ENCODE results near the gene PAPPA. TPM values are rescaled to one million over a fixed set of nuclear protein-coding genes. Genes with fewer than 3 reads are reported as not detected.

PAPPA gene
- 1.1 TPM for total RNA-seq
- long read RNA-seq, partial matches to known transcripts = 1 of 1 reads
- long read RNA-seq, other reads (novel, unspliced or antisense) = 0 of 1 reads

- no peak for ATAC-seq
- DNase-seq (ENCODE audit: missing footprints) = peak; percentile 67
- intact Hi-C loops (cut with DNase I) = loop anchor here (5.0 kb wide), 3 partner anchors 272 to 508 kb away; no protein-coding TSS in a partner anchor
Measured at GRCh38 chr9:116153765-116154333, at the start of gene PAPPA. Gene PAPPA, plus strand, starts transcription at chr9:116153791. Its CDS starts 382 bp downstream, at chr9:116154173.

- intact Hi-C loops (cut with DNase I) = no loop called here
- DNase-seq (ENCODE audit: missing footprints) (no peak), ATAC-seq (no peak)
Measured at GRCh38 chr9:116103976-116104820, 49.4 kb upstream of the PAPPA start.

GRCh38 chr9:116112236-116112635 is 41.4 kb upstream of the PAPPA start:
- ATAC-seq (no peak), DNase-seq (ENCODE audit: missing footprints) (no peak)
- intact Hi-C loops (cut with DNase I) = loop anchor here (5.0 kb wide), 1 partner anchor 230 kb away; no protein-coding TSS in a partner anchor

GRCh38 chr9:116115761-116116353 is 37.7 kb upstream of the PAPPA start:
- DNase-seq (ENCODE audit: missing footprints) (no peak), ATAC-seq (no peak)
- intact Hi-C loops (cut with DNase I) = no loop called here

GRCh38 chr9:116116393-116116792 is 37.2 kb upstream of the PAPPA start:
- ATAC-seq (no peak), DNase-seq (ENCODE audit: missing footprints) (no peak)
- intact Hi-C loops (cut with DNase I) = no loop called here

- ATAC-seq (no peak), DNase-seq (ENCODE audit: missing footprints) (no peak)
- intact Hi-C loops (cut with DNase I) = no loop called here
Measured at GRCh38 chr9:116123171-116123570, 30.4 kb upstream of the PAPPA start.

- DNase-seq (ENCODE audit: missing footprints) (no peak), ATAC-seq (no peak)
- intact Hi-C loops (cut with DNase I) = no loop called here
Measured at GRCh38 chr9:116124472-116125040, 29.0 kb upstream of the PAPPA start.

GRCh38 chr9:116133163-116133562 is 20.4 kb upstream of the PAPPA start:
- intact Hi-C loops (cut with DNase I) = no loop called here
- no peak for DNase-seq (ENCODE audit: missing footprints)
- no peak for ATAC-seq

- DNase-seq (ENCODE audit: missing footprints) (no peak), ATAC-seq (no peak)
- intact Hi-C loops (cut with DNase I) = no loop called here
Measured at GRCh38 chr9:116134975-116135374, 18.6 kb upstream of the PAPPA start.

- ATAC-seq = no peak
- intact Hi-C loops (cut with DNase I) = no loop called here
- DNase-seq (ENCODE audit: missing footprints) = no peak
Measured at GRCh38 chr9:116137010-116137409, 16.6 kb upstream of the PAPPA start.

GRCh38 chr9:116137581-116137980 is 16.0 kb upstream of the PAPPA start:
- DNase-seq (ENCODE audit: missing footprints) (no peak), ATAC-seq (no peak)
- intact Hi-C loops (cut with DNase I) = no loop called here

- intact Hi-C loops (cut with DNase I) = no loop called here
- peak; percentile 66 for DNase-seq (ENCODE audit: missing footprints)
- no peak for ATAC-seq
Measured at GRCh38 chr9:116141864-116142561, 11.6 kb upstream of the PAPPA start.

GRCh38 chr9:116142706-116143492 is 10.7 kb upstream of the PAPPA start:
- intact Hi-C loops (cut with DNase I) = no loop called here
- no peak for ATAC-seq

GRCh38 chr9:116144038-116144437 is 9.6 kb upstream of the PAPPA start:
- no peak for ATAC-seq
- intact Hi-C loops (cut with DNase I) = no loop called here
- no peak for DNase-seq (ENCODE audit: missing footprints)

More at GRCh38 chr9:116142706-116143492, 10.7 kb upstream of the PAPPA start:
- DNase-seq (ENCODE audit: missing footprints) = no peak

- no peak for DNase-seq (ENCODE audit: missing footprints)
- no peak for ATAC-seq
Measured at GRCh38 chr9:116144555-116144954, 9.0 kb upstream of the PAPPA start.

GRCh38 chr9:116145036-116145435 is 8.6 kb upstream of the PAPPA start:
- ATAC-seq (no peak), DNase-seq (ENCODE audit: missing footprints) (no peak)
- intact Hi-C loops (cut with DNase I) = no loop called here

More at GRCh38 chr9:116144555-116144954, 9.0 kb upstream of the PAPPA start:
- intact Hi-C loops (cut with DNase I) = no loop called here

GRCh38 chr9:116147821-116148220 is 5.8 kb upstream of the PAPPA start:
- ATAC-seq = no peak
- no peak for DNase-seq (ENCODE audit: missing footprints)
- intact Hi-C loops (cut with DNase I) = no loop called here

GRCh38 chr9:116149844-116150243 is 3.7 kb upstream of the PAPPA start:
- ATAC-seq = peak; percentile 21

More at GRCh38 chr9:116149844-116150243, 3.7 kb upstream of the PAPPA start:
- DNase-seq (ENCODE audit: missing footprints) = no peak
- intact Hi-C loops (cut with DNase I) = loop anchor here (5.0 kb wide), 3 partner anchors 268 to 512 kb away; no protein-coding TSS in a partner anchor

Measured in Right ventricle myocardium inferior (tissue), 1 donor.